Measurements from ENCODE around the gene SCMH1.

The SCMH1 gene

GRCh38 chr1:40987439-40988276, 254.4 kb downstream of the SCMH1 start:
- DNase-seq, result no peak

DNA sequence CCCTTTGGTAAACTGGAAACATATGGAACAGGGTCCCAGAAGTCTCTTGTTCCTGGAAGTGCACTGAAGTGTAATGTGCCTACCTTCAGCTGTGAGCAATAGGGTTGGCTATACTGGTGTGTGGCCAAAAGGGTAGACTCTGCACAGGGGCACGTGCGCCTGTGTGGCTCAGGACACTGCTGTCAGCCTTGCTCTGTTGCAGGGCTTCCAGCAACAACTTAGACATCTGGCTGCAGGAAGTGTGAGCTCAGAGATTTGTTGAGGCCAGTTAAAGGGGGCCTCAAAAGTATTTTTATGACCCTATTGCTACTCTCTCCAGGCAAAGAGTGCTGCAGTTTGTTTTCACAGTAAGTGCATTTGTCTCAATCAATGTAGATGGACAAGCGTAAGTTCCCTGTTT, 255.2 kb downstream of the SCMH1 start:
- no peak for DNase-seq

DNA sequence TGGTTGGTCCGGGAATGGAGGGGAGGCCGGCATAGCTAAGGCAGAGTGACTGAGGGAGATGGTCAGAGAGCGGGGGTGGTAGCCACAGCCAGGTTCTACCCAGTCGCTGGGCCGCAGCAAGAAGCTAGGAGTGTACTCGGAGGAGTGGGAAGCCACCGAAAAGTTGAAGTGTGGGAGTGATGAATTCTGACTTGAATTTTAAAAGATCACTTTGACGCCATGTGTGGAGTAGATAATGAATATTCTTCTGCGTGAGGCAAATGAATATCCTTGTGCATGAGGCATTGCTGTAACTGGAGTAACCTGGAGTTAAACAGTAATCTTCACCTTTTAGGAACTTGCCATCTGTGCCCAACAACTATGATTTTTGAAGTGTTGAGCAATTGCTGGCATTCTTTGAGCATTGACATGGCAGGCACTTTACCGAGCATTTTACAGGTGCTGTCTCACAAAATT, 255.8 kb downstream of the SCMH1 start:
- no peak for DNase-seq

DNA sequence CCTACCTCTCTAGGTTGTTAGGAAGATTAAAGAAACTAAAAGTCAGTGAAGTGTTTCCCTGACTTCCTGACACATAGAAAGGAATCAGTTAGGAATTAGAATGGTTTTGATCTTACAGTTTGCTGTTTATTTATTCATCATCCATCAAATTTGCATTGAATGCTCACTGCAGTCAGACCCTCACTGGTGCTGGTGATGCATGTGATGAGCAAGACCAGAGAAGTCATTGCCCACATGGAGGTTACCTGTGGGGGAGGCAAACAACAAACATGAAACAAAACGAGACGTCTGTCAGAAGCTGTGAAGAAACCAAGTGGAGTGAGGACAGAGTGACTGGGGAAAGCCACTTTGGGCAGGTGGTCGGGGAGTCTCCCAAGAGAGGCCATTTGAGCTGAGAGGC, 256.2 kb downstream of the SCMH1 start:
- DNase-seq, result no peak

- no peak for DNase-seq
Observed at GRCh38 chr1:40985161-40985560, 256.9 kb downstream of the SCMH1 start.

DNA sequence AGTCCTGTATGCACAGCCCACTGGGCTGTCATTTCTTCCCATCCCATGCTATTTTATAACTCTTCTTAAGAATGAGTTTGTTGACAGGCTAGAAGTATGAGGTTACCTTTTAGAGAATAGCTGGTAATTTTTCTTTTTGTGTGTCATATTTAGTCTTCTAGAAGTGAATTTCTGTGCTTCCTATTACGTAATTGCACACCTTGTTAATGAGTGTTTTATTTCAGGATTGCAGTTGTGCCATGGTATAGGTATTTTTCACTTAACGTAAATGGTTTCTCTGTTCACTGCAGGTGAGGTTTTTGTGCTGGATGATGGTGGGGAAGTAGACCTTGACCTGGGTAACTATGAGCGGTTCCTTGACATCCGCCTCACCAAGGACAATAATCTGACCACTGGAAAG, 257.6 kb downstream of the SCMH1 start:
- DNase-seq, result no peak

DNA sequence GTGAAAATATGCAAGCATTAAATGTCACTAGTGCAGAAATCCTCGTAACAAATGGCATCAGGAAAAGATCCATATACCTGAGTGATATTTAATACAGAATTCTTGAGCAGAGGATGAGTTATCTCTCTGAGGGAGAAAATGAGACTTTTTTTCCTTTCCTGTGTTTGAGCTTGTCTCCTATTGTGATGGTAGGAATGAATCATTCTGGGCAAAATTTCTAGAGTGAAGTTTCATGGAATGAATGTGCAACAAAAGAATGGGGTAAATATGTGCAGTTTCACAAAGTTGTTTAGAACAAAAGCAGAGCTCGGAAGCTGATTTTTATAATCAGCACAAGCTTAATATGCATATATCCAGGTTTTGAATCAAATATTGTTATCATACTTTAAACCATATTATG, 258.0 kb downstream of the SCMH1 start:
- DNase-seq, result no peak

GRCh38 chr1:40983286-40983685, 258.8 kb downstream of the SCMH1 start:
- no peak for DNase-seq

DNA sequence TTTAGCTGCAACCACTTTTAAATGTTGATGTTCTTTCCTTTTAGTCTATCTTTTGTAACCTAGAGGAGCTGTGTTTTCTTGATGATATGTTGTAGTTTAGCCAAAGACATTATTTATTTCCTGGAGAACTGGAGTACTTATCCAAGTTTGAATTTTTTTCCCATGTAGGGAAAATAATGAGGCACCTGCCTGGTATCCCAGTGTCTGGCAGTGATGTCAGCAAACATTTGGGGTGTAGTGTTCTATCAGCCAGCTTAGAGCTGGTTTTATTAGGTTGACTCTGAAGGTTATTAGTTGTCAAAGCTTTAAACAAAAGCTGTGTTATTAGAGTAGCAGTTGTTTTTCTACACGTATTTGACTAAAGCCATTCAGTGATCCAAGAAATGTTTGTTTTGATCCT, 259.4 kb downstream of the SCMH1 start:
- DNase-seq, result no peak

- DNase-seq, result no peak
Observed at GRCh38 chr1:40981691-40982448, 260.2 kb downstream of the SCMH1 start.

DNA sequence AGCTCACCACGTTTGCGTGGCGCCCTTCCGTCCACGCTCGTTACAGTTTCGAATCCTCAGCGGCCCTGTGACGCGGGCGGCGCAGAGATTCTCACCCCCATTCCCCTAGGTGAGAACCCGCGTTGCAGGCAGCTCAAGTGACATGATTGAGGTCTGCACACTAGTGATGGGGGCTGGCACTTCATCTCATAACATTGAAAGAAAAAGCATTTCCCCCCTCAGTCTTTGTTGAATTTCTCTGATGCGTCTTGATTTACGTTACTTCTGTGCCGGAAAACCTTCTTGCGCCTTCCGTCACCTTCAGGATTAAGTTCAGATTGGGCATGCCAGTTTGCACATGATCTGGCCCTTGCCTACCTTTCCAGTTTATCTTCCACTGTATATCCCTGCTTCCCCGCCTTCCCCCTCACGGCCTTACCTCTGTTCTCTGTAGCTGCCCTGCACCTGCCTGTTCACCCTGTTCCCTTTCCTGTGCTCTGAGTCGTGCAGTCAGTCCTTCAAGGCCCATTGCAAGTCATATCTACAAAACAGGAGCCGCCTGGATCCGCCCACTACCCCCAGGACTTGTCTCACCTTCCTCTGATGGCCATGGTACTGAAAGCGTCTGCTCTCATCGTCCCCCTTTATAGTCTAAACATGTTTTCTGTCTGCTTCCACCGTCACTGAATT, 261.5 kb downstream of the SCMH1 start:
- DNase-seq, result peak; percentile 6

- DNase-seq, result no peak
Observed at GRCh38 chr1:40980068-40980452, 262.0 kb downstream of the SCMH1 start.

DNA sequence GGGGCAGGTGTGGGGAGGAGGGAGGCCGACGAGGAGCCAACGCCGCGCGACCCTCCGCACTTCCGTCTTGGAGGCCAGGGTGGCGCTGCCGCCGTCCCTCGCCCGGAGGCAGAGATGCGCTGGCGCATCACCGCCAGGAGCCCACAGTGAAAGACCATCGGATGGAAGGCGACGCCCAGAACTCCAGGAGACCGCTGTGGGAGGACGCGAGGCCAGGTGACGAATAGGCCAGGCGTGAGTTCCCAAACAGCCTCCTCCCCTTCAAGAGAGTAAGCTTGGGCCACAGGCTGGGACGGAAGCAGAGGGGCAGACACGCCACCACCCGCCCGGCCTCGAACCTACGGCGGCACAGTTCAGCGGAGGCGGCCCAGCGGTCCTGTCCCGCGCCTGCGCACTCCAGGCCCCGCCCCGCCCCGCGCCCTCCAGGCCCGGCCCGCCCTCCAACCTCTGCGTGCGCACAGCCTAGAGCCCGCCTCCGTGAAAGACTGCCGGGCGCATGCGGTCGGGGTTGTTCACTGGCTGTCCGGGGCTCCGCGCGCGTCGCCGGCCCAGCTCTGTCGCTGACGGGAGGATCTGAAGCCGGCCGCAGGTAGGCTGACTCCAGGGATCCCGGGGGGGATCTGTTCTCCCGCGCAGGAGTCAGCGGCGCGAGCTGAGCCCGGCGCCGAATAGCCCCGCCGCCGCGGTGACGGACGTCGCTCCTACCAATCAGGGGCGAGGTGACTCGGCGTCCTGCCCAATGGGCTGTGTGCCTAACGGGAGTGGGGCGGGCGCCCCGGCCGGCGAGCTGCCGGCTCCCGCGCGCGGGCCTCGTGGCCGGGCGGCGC, 262.7 kb downstream of the SCMH1 start, which contains the start of gene CTPS1:
TSS of gene CTPS1 (plus strand) at position 456 of the 827 bp plus-strand sequence. CDS start 3,595 bp downstream, outside the sequence.
- peak; percentile 94 for DNase-seq

DNA sequence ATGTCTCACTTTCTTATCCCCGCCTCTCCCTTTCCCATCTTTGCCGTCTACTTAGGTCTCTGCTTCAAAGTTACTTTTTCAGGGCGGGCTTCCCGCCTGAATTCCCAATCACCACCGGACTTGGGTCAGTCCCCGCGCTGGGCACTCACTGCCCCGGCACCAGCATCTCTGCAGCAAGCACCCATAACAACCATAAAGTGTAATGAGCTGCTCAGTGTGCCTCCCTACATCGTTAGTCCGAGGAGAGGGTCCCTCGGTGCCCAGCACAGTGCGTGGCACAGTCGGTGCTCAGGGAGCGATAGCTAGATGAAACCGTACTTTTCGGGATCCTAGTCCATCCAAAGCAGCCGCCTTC, 263.2 kb downstream of the SCMH1 start:
- no peak for DNase-seq

- no peak for DNase-seq
Observed at GRCh38 chr1:40977716-40978115, 264.4 kb downstream of the SCMH1 start.
